NCI-H187 (cell line): ENCODE results near the gene OXGR1.

Experiments used
- DNase-seq, 2 experiments: peaks; one replicate each; lab custom pipeline; 2025; lab: John Stamatoyannopoulos, UW

OXGR1 gene

DNA sequence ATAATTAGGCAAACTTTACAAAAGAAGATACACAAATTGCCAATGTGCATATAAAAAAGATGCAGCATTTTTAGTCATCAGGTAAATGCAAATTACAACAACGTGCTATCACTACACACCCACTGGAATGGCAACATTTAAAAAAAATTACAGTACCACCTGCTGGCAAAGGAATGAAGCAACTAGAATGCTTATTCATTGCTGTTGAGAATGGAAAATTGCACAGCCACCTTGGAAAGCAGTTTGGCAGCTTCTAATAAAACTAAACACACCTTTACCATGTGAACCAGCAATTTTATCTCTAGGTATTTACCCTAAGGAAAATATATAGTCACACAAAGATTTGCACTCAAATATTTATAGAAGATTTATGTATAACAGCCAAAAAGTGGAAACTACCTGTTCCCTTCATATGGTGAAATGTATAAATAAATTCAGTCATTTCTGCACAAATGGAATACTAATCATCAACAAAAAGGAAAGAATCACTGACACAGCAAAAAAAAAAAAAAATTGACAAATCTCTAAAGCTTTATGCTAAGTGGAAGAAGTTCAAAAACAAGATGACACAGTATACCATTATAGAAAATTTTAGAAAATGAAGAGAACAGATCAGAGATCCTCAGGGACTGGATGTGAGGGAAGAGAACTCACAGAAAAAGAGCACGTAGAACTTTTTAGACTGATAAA, 30.3 kb downstream of the OXGR1 start:
- no peak for DNase-seq

DNA sequence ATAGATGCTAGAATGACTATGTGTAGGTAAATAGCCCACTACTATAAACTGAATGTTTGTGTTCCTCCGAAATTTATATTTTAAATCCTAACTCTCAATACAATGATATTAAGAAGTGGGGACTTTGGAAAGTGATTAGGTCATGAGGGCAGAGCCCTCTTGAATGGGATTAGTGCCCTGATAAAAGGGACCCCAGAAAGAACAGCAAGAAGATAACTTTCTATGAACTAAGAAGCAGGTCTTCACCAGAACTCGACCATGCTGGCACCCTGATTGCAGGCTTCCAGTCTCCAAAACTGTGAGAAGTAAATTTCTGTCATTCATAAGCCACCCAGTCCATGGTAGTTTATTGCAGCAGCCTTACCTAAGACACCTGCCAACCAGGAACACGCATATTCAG, 33.9 kb downstream of the OXGR1 start:
- no peak for DNase-seq

DNA sequence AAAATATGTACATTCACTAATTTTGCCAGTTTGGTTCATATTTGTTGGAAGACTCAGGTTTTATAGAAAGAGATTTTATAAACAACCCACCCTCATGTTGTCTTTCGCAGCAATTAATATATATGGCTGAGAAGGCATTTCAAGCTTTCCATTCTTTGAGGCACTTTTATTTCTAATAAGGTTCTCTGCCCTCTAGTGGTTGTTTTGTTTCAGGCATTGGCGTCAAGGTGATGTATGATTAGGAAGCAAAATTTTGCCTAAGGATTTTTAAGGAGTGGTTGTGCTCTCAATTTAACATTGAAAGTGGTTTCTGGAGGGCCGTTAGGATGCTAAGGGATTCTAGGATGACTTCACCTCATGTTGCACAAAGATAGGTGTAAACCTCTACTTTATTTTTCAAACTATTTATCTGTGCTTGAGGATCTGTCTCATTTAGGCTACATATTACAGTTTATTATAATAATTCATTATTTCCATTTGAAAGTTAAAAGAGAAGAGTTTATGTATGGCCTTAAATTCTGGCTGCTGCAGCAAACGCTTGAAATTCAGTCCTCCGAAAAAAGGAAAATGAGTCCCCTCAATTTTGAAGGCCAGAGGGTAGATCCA, 35.9 kb downstream of the OXGR1 start:
- peak in 1 of 2 experiments; percentile 76 for DNase-seq

DNA sequence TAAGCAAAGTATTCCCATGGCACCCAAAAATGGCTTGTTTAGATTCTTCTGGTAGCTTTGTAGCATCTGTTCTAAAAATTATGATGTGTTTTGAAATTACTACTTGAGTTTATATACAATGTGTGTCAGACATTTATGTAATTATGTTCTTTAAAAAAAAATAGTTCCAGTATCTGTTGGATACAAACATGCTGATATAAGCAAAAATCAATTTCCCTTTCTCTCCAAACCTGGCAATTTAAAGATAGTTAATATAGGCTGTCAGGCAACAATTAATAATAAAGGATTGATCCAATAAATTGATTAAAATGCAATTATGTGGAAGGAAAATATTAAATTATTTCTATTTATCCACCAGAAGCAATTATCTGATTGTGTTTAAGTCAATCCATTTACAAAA, 41.7 kb downstream of the OXGR1 start:
- DNase-seq, result no peak

DNA sequence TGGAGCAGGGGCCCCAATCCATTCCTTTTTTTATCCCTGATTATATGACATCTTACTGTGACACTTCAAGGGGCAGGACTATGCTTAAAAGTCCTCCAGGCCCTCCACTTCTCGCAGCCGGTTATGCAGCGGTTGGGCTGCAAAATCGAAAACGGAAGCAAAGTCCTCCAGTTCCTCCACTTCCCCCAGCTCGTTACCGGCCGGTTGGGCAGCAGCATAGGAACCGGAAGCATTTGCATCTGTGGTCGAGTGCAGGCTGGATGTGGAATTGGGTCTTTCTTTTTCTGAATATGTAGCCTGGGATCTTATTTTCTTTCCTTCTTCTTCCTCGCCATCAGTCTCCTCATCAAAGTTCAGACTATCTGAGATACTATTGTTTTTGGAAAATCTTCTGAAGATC, 46.1 kb downstream of the OXGR1 start:
- DNase-seq, result no peak

DNA sequence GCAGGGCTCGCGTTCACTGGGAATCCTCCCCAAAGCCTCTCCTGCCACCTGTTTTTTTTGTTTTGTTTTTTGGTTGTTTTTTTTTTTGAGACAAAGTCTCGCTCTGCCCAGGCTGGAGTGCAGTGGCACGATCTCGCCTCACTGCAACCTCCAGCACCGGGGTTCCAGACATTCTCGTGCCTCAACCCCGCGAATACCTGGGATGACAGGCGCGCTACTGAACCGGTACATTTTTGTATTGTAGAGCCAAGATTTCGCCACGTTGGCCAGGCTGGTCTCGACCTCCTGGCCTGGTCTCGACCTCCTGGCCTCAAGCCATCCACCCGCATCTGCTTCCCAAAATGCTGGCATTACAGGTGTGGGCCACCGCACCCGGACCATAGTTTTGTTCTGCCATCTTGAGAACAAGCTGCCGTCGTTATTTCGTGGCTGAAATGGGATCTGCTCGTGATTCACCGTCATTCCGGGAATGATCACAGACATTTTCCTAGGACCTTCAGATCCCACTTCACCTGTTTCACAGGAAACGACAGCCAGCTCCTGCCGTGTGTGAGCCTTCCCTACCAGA, 46.8 kb downstream of the OXGR1 start:
- no peak for DNase-seq

DNA sequence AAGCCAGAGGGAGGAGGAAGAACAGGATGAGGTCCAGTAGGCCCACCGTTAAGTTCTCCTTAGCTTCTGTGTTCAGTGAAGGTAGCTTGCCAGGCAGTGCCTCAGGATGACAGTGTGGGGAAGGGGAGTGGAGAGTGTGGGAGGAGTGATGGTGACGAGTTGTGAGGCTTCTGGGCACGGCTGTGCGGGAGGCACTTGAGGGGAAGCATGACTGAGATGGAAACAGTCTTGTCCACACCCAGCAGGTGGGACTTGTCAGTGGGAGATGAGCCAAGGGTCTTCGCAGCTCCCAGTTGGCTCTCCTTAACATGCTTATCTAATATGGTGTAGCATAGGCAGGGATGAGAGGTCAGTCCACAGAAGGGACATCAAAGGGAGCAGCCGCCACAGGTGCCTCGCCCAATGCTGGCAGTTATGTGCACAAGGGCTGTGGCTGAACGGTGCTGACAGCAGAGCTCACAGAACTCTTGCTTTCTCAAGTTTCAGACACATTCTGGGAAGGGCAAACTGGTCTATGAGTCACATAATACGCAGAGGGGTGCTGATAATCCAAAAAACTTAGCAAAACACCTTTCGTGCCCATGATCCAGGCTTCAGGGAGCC, 47.5 kb downstream of the OXGR1 start:
- peak; percentile 16 to 49 for DNase-seq

DNA sequence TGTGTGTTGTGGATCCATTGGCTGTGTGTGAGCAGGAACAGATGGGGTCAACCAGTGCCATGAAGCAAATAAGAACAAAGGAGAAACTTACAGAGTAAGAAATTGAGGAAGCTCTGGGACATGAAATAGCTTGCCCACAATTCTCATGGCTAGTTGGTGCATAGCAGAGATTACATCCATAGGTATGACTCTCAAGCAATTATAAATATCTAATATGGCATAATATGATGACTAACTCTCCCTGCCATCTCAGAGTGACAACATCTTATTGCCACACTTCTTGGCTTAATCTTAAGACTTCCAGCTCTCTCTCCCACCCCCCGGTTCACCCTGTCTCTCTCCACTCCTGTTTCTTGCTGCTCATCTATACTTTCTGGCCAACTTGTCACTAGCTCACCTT, 53.3 kb downstream of the OXGR1 start:
- DNase-seq, result no peak

DNA sequence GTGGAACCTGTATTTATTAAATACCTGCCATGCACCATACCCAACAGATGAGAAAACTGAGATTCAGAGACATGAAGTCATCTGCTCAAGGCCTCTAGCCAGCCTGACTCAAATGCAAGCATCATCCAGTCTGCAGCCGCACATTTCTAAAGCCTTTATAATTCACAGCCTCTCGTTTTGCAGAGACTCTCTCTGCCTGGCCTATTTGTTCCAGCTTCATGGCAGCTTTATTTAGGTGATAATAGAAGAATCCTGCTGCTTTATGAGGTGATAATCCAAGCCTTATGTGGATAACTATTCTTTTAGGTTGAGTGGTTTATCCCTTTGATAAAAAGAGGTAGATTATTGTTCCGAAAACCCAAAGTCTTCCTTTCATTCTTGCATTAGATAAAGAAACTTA, 58.4 kb downstream of the OXGR1 start:
- DNase-seq, result no peak
